HTR-8/SVneo (cell line): ENCODE data around the gene HLF.

Experiments
- DNase-seq: peaks from one replicate; pipeline ENCODE4 v3.0.0; 2011; ENCODE audit warnings: low spot score, mixed read lengths; ENCODE audit not compliant: insufficient read length
- FAIRE-seq: peaks from 2 replicates; lab custom pipeline; 2011; peaks lifted over from hg19 to GRCh38; lab: Jason Lieb, UNC

HLF gene

GRCh38 chr17:55264645-55265298 lies at the start of gene HLF:
TSS of gene HLF (plus strand) at chr17:55264960. CDS start at chr17:55265485, 525 bp downstream.
- peak; percentile 62 for DNase-seq

DNA sequence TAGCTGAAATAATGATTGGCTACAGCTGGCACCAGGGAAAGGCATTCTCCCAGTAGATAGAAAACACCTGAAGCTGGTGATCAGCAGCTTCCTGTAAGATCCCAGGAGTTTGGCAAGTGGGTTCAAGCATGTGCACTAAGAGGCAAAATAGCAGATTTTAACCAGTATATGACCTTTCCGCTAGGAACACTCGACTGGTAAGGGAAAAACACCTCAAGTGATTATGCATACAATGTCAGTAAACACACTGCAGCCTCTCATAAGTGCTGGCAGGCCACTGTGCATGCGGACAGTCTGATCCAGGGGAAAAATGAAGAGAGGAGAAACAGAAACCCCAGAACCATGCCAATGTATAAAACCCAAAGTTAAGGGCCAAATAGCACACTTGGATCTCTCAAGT lies 49.0 kb upstream of the HLF start:
- FAIRE-seq: no peak

More at GRCh38 chr17:55264645-55265298, at the start of gene HLF:
- peak; percentile 91 for FAIRE-seq

DNA sequence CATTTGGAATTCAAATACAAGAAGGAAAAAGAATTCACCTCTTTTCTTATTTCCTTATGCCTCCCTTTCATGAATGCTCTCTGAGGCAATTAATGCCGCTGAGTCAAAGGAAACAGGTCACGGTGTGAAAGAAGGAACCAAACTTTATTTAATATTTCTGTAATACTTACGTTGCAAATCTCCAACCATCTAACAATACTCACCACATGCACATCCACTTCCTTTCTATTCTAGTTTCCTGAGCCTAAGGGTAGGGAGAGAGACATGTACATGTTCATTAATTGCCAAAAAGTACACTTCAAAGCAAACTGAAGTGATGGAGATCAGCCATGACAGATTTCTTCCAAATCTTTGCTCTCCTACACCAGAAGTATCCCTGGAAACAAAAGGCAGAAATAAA lies 47.9 kb upstream of the HLF start:
- DNase-seq (no peak), FAIRE-seq (no peak)

More for the DNA sequence above, 49.0 kb upstream of the HLF start:
- no peak for DNase-seq

DNA sequence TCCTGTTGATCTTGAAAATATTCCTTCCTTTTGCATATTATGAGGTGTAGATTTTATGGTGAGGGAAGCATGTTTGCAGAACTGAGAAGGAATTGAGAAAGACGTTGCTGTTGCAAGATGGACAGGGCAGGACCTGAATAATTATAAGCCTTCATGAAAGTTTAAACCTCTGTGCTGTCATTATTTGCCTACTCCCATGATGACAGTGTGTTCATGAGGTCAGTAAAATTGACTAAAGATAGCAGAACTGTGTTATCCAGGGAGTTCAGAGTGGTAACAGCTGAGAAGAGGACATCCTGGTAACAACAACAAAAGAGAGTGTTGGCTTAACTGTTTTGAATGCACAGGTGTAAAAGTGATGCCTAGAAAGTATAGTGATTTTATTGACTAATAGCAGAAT lies 45.3 kb upstream of the HLF start:
- no peak for FAIRE-seq

DNA sequence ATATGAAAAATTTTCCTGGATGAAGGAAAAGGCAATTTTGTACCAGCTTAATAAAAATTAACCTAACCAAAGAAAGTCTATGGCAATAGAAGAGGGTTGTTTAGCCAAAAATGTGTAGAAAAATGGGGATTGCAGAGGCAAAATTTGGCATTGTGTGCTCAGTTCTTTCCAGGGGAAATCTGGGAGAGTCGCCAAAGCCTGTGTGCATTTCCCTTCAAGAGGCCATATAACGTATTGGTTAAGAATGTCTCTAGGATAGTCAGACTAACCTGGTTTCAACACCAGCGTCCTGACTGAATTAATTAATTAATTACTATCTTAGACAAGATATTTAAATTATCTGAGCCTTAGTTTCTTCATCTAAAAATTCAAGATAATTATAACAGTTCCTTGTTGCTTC lies 44.8 kb upstream of the HLF start:
- FAIRE-seq (no peak), DNase-seq (no peak)

More for the DNA sequence above, 45.3 kb upstream of the HLF start:
- no peak for DNase-seq

DNA sequence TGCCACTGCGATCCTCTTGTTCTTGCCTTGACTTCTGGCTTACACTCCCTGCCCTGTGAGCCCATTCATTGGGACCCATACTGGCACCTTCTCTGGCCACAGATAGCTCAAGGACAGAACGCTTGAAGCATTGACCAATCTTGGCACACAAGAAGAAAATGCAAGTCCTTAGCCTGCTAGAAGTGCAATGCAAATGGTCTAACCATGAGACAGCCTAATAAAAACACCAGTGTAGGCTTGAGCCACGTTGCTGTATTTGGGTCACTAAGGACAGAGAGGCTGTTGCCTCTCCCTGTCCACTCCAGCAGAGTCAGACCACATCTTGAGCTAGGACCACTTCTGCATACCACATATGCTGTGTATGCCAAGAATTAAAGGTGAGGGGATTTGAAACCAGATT lies 41.2 kb upstream of the HLF start:
- FAIRE-seq: no peak
- no peak for DNase-seq

DNA sequence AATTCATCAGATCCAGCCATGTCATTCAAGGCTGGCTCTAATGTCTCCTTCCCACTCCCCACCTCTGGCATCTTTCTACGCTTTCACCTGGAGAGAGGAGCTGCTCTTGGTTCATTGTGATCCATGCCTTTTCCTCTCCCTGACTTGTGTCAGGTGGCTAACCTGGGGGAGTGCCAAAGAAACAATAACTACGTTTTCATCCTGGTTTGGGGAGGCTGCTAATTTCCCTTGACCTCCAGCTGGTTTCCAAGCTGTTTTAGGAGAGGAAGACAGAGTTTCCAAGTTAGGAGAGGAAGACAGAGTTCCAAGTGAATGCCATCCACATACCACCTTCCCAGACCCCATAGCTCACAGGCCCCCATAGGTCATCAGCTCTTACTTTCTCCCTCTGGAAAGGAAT lies 40.0 kb upstream of the HLF start:
- FAIRE-seq (no peak), DNase-seq (no peak)

DNA sequence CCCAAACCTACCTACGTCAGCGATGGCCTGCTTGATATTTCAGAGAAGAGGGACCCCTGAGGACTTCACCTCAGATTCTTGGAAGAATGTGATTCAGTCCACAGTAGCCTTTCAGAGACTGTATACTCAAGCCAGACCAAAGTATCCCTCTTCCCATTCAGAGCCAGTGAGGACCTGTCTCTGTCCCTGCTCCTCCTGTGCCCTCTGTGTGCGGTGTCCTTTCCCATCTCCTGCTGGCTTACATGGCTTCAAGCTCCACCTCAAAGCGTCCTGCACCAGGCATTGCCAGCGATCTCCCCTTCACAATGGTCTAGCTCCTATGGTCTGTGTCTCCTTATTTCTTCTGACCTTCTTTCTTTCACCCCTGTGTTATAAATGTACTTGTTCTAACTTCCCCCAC lies 39.5 kb upstream of the HLF start:
- FAIRE-seq (no peak), DNase-seq (no peak)

- DNase-seq: no peak
- FAIRE-seq: no peak
Measured at GRCh38 chr17:55228683-55229192, 36.0 kb upstream of the HLF start.

DNA sequence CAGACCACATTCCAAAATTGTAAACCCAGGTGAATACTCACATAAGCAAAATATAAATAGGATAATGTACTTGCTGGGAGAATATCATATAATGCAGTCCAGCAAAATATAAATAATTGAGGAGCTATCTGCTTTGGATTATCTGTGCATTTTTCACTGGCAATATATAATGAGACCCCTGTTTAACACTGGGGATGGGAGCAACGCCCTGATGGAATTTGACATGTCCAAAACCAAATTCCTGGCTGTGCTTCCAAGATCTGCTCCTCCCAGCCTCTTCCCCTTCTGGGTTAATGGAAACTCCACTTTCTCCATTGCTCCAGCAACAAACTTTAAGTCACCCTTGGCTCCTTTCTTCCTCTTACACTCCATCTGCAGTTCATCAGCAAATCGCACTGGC lies 35.5 kb upstream of the HLF start:
- DNase-seq: no peak
- FAIRE-seq: no peak

DNA sequence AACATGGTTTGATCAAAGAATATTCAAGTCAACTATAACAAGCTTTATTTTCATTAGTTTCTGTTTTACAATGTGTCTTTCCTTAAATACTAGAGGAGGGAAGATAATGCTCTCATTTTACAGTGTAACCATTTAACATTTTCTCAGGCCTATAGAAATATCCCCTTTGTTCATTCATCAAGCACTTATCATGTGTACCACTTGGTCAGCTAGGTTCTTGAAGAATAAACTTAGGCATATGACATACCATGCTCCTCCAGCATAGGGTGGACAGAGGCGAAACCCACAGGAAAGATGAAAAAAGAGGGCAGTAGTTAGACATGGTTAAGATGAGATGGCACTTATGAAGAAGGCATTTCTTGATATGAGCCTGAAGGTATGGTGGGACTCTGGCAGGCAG lies 34.0 kb upstream of the HLF start:
- FAIRE-seq (no peak), DNase-seq (no peak)

GRCh38 chr17:55233840-55234239 lies 30.9 kb upstream of the HLF start:
- FAIRE-seq (no peak), DNase-seq (no peak)

GRCh38 chr17:55236316-55236715 lies 28.4 kb upstream of the HLF start:
- no peak for DNase-seq
- no peak for FAIRE-seq

DNA sequence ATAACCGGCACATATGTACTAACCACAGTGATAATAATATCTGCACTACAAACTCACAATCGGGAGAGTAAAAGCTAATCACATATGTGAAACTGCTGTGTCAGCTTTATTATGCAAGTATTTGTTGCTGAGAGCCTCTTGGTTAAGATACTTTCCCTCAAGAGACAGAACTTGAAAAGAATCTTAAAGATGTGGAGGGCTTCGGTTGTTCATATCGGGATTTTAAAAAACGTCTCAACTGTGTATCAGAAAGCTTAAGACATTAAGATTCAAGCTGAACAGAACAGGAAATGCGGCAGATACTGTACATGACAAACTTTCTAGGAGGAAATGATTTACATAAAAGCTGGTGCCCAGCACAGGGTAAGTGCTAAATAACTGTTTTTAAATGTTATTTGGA lies 27.5 kb upstream of the HLF start:
- FAIRE-seq (no peak), DNase-seq (no peak)

DNA sequence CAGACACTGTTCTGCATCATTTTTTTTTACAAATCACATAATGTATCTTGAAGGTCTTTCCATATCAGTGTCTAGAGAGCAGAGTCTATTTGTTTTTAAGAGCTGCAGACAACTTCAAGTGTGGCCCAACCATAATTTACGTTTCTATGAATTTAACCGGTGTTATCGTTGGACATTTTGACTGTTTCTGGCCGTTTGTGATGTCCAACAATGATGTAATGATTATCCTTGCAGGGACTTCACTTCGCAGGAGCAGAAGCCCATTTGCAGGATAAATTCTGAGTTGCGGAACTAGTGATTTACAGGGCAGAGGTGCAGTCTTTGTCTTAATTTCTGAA lies 26.9 kb upstream of the HLF start:
- FAIRE-seq (no peak), DNase-seq (no peak)

- FAIRE-seq: peak; percentile 98
- peak; percentile 99 for DNase-seq
Measured at GRCh38 chr17:55238179-55238930, 26.4 kb upstream of the HLF start.

DNA sequence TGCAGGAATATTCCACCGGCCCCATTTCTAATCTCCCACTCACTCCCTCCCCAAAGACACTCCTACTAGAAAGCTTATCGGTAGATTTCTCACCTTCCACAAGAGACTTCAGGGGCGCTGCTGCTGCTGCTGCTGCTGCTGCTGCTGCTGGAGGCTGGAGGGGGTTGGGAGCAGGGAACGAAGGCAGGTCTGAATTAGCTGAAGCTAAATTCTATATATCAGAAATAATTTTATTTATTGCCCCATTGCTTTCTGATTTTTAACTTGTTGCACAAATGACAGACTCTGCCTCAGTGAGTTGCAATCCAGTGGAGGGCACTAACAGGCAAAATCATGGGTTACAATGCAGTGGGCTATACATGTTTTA lies 25.8 kb upstream of the HLF start:
- DNase-seq: peak; percentile 23
- no peak for FAIRE-seq

DNA sequence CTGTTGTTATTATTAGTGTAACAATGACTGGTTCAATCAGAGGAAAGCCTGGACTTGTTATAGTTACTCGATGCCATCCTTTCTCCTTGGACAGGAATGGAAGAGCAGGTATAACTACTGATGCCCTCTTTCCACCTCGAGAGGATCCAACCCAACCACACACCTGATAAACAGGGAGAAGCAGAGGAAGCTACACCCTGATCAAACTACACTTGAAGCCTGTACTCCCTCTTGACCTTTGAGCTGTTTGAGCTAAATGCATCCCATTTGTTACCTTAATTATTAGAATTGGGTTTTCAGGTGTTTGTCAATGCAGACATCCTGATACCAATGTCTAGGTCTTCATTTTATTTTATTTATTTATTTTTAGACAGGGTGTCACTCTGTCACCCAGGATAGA lies 23.7 kb upstream of the HLF start:
- no peak for DNase-seq
- no peak for FAIRE-seq

GRCh38 chr17:55242476-55242875 lies 22.3 kb upstream of the HLF start:
- DNase-seq (no peak), FAIRE-seq (no peak)

DNA sequence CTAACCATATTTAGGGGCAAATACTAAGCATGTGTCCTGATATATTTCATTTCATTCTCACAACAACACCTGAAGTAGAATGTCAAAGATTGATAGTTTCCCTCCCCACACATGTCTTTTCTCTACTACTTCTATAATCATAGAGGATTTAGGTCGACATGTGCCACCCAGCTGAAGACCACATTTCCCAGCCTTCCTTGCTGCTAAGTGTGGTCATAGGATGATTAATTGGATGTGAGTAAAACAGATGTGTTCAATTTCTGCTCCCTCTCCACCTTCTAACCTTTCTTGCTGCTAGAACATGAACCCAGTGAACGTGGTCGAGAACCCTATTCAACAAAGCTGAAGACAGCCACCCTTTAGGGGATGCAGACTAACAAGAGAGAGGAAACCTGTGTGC lies 18.8 kb upstream of the HLF start:
- DNase-seq (no peak), FAIRE-seq (peak; percentile 20)

- no peak for FAIRE-seq
Measured at GRCh38 chr17:55246583-55246982, 18.2 kb upstream of the HLF start.

DNA sequence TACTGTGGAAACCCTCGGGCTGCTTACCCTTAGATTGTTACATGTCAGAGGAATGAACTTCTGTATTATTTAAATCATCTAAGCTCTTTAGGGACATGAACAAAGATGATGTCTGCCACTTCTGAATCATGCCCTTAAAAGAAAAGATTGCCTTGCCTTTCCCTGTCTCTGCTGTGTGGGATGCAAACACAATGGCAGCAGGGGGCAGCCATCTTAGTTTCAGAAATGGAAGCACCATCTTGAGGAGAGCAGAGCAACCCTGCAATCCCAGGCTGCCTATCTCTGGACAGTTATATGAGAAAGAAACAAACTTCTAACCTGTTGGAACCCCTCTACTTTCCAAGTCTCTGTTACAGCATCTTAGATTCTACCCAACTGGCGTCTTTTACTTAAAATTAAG lies 16.7 kb upstream of the HLF start:
- FAIRE-seq (no peak), DNase-seq (no peak)

More at GRCh38 chr17:55246583-55246982, 18.2 kb upstream of the HLF start:
- DNase-seq: no peak
